ENCODE results near the gene PPP3CA.
"Not testable (repeated sequence)": the region's sequence is repeated elsewhere in the genome, so short reads cannot be mapped to it uniquely, and the experiment has no call there.

Gene PPP3CA

GRCh38 chr4:101244349-101244748, 103.0 kb downstream of the PPP3CA start:
- no peak for DNase-seq

DNA sequence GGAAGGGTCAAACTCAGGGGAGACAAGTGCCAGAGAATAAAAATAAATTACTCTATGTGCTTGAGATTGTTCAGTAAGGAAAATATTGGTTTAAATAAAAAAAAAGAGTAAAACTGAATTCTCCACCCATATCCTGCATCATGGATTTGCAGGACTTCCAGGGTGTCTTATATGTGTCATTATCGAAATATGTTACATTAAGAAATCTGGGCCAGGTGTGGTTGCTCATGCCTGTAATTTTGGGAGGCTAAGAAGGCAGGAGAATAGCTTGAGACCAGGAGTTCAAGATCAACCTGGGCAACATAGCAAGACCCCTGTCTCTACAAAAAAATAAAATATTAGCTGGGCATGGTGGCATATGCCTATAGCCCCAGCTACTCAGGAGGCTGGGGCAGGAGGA, 104.9 kb downstream of the PPP3CA start:
- no peak for DNase-seq

- DNase-seq = no peak
These were observed 107.2 kb downstream of the PPP3CA start for GRCh38 chr4:101240099-101240498.

DNA sequence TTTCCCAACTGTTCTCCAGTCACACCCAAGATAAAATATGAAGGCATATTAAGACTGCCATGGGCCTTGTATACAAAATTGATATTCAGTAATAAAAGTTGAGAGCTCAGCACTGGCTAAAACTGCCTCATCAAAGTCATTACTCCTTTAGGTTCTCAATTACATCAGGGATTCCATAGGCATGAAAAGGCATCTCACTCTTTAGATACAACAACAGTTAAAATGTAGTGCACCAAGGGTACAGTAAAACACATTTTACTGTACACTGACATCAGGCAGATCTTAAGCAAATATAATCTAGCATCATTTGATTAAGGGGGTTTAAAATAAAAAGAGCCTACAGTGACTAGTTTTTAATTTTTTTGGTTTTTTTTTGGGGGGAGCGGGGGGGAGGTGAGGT, 107.7 kb downstream of the PPP3CA start:
- no peak for DNase-seq

DNA sequence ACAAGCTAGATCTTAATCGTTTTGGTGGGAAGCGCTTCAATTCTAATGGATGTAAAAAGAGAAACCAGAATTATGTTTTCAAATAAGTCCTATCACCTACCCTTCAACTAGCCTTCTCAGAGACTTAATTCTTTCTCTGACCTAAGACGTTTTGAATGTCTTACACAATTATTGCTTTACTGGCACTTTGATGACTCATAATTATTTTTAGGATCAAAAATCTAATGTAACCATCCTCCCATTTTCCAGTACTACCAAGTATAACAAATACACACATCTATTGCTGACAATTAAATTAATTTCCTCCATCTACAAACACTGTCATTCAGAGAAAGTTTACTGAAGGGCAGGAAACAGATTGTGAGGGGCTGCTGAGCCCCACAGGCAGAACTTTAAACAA, 108.6 kb downstream of the PPP3CA start:
- no peak for DNase-seq

- no peak for DNase-seq
These were observed 109.6 kb downstream of the PPP3CA start for GRCh38 chr4:101237773-101238172.

DNA sequence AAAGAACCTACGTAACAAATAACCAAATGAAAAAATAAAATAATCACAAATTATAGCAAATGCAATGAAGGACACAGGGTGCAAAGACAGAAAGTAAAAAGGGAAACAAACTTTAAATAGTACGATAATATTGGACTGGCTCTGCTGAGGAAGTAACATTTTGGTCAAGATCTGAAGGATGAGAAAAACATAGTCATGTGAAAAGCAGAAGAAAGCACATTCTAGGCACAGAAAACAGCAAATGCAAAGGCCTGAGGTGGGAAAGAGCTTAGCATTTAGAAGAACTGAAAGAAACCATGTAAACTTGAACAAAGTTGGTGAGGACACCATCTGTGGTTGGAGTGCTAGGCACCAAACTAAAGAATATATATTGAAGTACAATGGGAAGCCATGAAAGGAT, 111.2 kb downstream of the PPP3CA start:
- DNase-seq = no peak

GRCh38 chr4:101234141-101234540, 113.2 kb downstream of the PPP3CA start:
- DNase-seq = not testable (repeated sequence)

DNA sequence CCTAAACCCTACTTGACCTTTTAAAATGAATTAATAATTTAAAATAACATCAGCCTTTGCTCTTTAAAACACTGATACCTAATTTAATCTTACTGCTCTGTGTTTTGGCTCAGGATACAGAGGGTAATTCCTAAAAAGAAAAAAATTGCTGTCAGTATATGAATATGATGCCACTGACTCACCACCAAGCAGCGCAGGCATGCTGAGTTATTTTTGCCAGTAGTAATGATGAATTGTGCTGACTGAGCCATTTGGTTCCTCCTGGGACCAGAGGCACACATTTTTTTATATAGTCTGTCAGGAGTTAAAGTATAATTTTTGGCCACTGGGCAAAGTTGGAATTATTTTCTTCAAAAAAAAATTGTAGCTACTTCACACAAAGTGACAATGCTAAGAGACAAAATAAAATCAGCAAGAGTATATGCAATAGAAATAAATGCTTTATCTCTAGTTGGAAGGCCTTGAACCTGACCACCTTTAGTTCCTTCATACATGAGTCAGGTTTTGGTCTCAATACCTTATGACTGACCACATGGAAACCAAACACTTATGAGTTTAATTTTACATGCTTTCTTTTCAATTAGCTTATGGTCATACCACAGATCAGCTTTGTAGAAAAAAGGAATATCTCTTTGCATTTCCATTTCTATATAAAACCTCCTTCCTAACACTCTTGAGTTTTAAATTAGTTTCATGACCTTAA, 115.1 kb downstream of the PPP3CA start:
- DNase-seq = peak; percentile 44

DNA sequence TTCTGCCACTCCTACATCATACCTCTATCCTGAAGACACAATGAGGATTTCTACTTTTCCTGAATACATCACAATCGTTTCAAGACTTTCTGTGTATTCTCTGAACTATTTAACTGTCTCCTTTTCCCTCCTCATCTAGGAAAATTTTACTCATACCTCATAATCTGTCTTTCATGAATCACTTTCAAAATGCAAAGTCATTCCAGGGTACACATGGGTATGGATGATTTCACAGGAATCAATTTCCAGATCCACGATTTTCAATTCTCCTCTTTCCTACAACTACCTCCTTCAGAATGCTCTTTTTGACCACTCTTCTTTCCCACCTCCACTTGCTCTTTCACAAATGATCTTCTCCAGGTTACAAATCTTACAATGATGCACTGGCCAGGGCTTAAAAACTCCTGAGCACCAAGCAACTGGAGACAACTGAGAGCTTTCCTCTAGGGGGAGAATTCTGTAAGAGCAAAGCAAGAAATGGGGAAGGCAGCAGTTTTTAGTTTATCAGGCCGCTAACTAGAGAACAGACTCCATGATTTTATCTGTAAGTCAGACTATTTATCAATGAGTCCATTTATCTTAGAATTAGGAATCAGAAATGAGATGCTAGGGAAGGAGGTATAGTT, 116.4 kb downstream of the PPP3CA start:
- no peak for DNase-seq

- no peak for DNase-seq
These were observed 118.2 kb downstream of the PPP3CA start for GRCh38 chr4:101229116-101229515.

- DNase-seq = no peak
These were observed 119.6 kb downstream of the PPP3CA start for GRCh38 chr4:101227715-101228114.

DNA sequence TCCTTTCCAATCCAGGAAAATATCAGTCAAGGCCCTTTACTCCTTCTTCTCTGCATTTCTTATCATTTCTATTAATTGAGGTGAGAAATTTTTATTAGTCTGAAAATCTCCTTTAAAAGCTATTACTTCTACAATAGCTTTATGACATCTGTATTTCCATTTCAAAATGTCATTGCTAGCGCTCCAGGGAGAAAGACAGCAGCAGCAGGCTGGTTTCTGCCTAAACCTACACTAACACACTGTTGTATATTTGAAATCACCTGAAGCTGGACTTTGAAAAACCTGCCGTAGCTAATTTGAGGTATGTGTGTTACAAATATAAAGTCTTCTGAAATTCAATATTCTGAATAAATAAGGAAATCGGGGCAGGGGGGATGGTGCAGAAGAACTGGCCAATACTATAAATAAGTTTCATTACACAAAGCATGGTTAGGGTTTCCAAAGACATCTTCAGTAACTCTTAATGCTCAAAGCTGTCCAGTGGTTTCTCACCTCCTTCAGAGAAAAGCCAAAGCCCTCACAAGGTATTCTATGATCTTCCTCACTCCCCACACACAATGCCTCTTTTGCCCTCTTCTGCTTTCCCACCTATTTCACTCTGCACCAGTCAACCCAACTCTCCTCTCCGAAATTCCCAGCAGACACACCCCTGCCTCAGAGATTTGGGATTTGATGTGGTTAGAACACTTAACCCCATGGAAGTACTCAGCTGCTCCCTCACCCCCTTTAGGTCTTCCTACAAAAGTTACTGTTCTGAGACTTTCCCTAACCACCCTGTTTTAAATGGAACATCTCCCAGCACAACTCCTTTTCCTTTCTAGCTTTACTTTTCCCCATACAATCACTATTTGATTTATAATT, 122.7 kb downstream of the PPP3CA start:
- DNase-seq = no peak

DNA sequence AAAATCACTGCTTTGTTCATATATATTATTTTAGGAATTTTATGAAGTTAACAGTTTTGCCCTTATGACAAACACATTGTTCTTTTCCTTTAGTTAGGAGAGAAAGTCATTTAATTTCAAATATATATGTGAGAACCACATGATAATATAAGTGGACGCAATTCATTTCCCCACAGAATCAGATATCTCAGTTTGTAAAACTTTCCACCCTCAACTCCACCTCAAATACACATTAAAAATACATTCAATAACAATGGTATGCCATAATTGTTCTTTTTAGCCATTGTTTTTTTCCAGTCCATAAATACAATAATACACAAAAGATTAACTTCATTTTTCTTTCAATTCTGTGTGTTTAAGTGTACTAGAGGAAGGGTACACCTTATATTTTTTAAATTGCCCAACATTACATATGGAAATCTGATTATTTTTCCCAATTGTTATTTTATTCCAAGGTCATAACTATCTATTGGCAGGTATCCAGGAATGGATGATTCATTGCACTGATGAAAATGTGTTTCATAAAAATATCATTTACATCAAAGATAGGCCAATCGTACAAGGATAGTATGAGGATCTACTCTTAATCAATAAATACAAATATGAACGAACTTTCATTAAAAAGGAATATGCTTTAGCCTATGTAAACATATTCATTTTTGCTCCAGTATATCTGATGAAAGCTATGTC, 125.0 kb downstream of the PPP3CA start:
- no peak for DNase-seq

DNA sequence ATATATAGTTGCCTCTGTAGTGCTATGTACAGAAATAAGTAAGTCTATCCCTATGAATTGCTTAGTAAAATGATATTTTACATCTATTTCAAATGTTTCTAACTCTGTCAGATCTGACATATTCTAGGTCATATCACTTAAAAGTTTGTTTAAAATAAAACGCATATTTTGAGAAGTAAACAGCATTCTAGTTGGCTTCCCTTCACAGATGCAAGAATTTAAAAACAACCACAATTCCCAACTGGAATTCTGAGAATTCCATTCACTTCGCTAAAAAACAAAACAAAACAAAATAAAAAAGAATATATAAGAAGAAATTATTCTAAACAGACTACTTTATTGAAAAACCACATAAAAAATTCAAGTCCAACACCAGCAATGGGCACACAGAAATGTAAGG, 126.0 kb downstream of the PPP3CA start:
- no peak for DNase-seq

DNA sequence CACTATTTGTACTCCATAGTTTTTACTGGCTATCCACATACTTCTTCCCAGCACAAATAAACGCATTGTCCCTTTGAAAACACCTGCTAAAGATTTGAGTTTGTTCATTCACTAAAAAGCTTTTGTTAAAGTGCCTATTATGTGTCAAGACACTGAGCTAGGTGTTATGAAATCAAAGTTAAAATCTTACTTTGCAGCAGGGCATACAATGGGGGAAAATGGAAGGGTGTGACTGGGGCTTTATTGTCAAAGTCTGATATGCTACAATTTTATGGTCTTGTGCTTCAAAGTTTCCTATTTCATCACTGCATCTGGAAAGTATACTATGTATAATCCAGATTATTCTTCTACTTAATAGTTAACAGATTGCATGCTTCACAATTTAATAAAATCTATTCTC, 128.4 kb downstream of the PPP3CA start:
- DNase-seq = no peak

DNA sequence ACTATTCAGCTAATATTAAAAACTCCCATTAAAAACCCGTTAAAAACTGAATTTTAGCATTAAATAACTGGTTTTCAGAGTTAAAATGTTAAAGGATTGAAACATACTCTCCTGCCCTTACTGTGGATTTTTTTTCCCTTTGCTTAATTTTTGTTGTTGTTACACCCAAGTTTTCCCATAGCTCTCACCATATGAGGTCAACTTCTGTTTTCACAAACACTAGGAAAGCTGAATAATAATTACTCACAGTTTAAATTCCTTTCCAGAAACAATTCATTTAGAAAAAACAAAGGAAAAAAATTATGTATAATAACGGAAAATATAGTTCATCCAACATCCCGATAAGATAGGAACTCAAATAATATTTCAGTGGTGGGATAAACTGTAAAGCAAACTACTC, 129.0 kb downstream of the PPP3CA start:
- DNase-seq = no peak

GRCh38 chr4:101217353-101218031, 129.8 kb downstream of the PPP3CA start:
- no peak for DNase-seq

GRCh38 chr4:101211146-101211553, 136.2 kb downstream of the PPP3CA start:
- no peak for DNase-seq

GRCh38 chr4:101210331-101210730, 137.0 kb downstream of the PPP3CA start:
- DNase-seq = no peak

DNA sequence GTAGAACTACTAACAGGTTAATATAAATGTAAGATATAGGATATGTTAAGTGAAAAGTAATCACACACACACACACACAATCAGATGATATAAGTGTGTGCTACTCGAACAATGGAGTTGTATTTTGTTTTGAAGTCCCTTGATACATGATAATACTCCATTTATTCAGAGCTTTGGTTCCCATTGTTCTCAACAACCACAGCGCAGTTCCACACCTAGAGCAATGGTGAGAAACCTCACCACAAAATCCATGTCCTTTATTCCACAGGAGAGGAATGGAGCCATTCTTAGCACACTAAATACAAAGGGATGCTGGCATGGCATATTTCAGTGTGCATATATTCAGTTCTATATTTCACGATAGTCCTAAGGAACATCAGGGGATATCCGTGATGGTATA, 139.2 kb downstream of the PPP3CA start:
- no peak for DNase-seq

DNA sequence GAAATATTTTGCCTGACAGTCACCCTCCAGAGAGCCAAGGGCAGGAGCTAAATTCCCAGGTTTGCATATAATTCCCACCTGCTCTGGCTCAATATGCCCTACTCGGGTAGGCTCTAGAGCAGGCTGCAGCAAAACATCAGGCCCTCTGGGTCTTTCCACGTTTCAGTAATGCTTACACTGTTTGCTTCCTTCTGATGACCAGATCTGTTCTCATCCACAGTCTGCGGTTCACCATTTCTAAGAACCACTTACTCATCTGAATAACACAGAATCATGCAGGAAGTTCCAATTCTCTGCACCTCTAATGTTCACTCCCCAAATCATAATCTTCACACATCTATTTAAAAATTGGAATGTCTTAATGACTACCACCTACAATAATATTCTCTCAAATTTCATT, 141.4 kb downstream of the PPP3CA start:
- peak; percentile 86 for DNase-seq

- DNase-seq = no peak
These were observed 145.9 kb downstream of the PPP3CA start for GRCh38 chr4:101201421-101201820.
